CD4-positive, alpha-beta T cell treated with Interleukin-15 for 4 hours (primary cell): ENCODE results near the gene INSR.
"Not testable (repeated sequence)": the region's sequence is repeated elsewhere in the genome, so short reads cannot be mapped to it uniquely, and the experiment has no call there.

ENCODE experiments used
- DNase-seq: peaks from one replicate; pipeline ENCODE4 v3.0.0-alpha.2; 2020; ENCODE audit warnings: low spot score

Gene INSR

GRCh38 chr19:7098701-7099596, 195.3 kb downstream of the INSR start:
- peak; percentile 90 for DNase-seq

- no peak for DNase-seq
Measured at GRCh38 chr19:7098096-7098495, 196.1 kb downstream of the INSR start.

- no peak for DNase-seq
Measured at GRCh38 chr19:7088999-7089398, 205.2 kb downstream of the INSR start.

GRCh38 chr19:7083076-7083956, 210.9 kb downstream of the INSR start:
- no peak for DNase-seq

- DNase-seq, result no peak
Measured at GRCh38 chr19:7078008-7078407, 216.2 kb downstream of the INSR start.

- no peak for DNase-seq
Measured at GRCh38 chr19:7076151-7076550, 218.1 kb downstream of the INSR start.

GRCh38 chr19:7074705-7075282, 219.4 kb downstream of the INSR start:
- DNase-seq, result no peak

GRCh38 chr19:7072541-7072940, 221.7 kb downstream of the INSR start:
- no peak for DNase-seq

GRCh38 chr19:7069904-7070226, 224.3 kb downstream of the INSR start:
- peak; percentile 14 for DNase-seq

GRCh38 chr19:7069042-7069903, 224.9 kb downstream of the INSR start, which contains the start of gene ZNF557:
TSS of gene ZNF557 (plus strand) at chr19:7069703. CDS start at chr19:7075075, 5,372 bp downstream.
- peak; percentile 98 for DNase-seq

GRCh38 chr19:7068599-7068998, 225.6 kb downstream of the INSR start:
- DNase-seq, result no peak

GRCh38 chr19:7067716-7068115, 226.5 kb downstream of the INSR start:
- no peak for DNase-seq

GRCh38 chr19:7067122-7067521, 227.1 kb downstream of the INSR start:
- not testable (repeated sequence) for DNase-seq

GRCh38 chr19:7063764-7064418, 230.3 kb downstream of the INSR start:
- DNase-seq, result no peak

- no peak for DNase-seq
Measured at GRCh38 chr19:7063339-7063738, 230.9 kb downstream of the INSR start.
